HepG2 (cell line): ENCODE results near the gene PATZ1. TPM values are rescaled to one million over a fixed set of nuclear protein-coding genes. Genes with fewer than 3 reads are reported as not detected.

Source experiments
- ATAC-seq: fragments of 200-7000 bp; cut with Tn5 transposase; 3 replicates; pipeline ENCODE4 v1.9.1; 2020; ENCODE audit warnings: mild to moderate bottlenecking, moderate library complexity
- BruUV-seq: library from RNA; stranded (reverse); fragments of 400-500 nt; replicated peaks from 2 replicates; lab custom pipeline; 2021; lab: Mats Ljungman, UMichigan
- CTCF ChIA-PET: fragments of 300-600 bp; formaldehyde crosslinking; extraction: SDS; loops from one replicate; lab custom pipeline; 2021; ENCODE audit warnings: low total read pairs, inconsistent platforms, low intra/inter-chr PET ratio; lab: Yijun Ruan, JAX
- POLR2A ChIA-PET: fragments of 350-600 bp; sonication (Branson Sonifier 250); formaldehyde crosslinking; loops from one replicate; lab custom pipeline; 2020; ENCODE audit warnings: antibody characterized with exemption, inconsistent platforms; lab: Yijun Ruan, JAX
- DNase-seq: peaks from one replicate; pipeline ENCODE4 v3.0.0-alpha.2; 2015; ENCODE audit warnings: low spot score
- FAIRE-seq: peaks from 3 replicates; lab custom pipeline; 2011; peaks lifted over from hg19 to GRCh38; lab: Jason Lieb, UNC
- H2AFZ ChIP-seq: one replicate; pipeline ENCODE4 v1.6.1; 2011; ENCODE audit warnings: low read length, inconsistent platforms
- H3K27ac ChIP-seq: fragments of 300-600 bp; 3 replicates; pipeline ENCODE4 v1.8.0; 2011; ENCODE audit warnings: mixed run types, mild to moderate bottlenecking, mixed read lengths, low read length, inconsistent platforms; ENCODE audit not compliant: insufficient read depth; ENCODE audit errors: extremely low read length
- H3K27me3 ChIP-seq, 2 experiments: fragments of 200-600 bp in 1 of 2; 2 replicates in 1 of 2; 3 replicates in 1 of 2; pipeline versions ENCODE4 v1.6.0 to v1.8.0; 2011; ENCODE audit warnings: low read length in 2 of 2, mild to moderate bottlenecking in 2 of 2, moderate library complexity in 2 of 2, inconsistent platforms in 1 of 2; ENCODE audit not compliant: insufficient read depth in 2 of 2, control insufficient read depth in 1 of 2
- H3K36me3 ChIP-seq, 2 experiments: fragments of 200-600 bp in 1 of 2; replicated peaks in 1 of 2; 2 replicates in 1 of 2; 3 replicates in 1 of 2; pipeline versions ENCODE4 v1.5.1 to v1.8.0; 2011; ENCODE audit warnings: low read length in 2 of 2, inconsistent platforms in 1 of 2; ENCODE audit not compliant: insufficient read depth in 2 of 2, control insufficient read depth in 1 of 2
- H3K4me1 ChIP-seq: 2 replicates; pipeline ENCODE4 v1.5.1; 2012; ENCODE audit warnings: low read length, inconsistent platforms; ENCODE audit not compliant: insufficient read depth
- H3K4me2 ChIP-seq: 2 replicates; pipeline ENCODE4 v1.6.0; 2011; ENCODE audit warnings: low read depth, low read length, inconsistent platforms
- H3K4me3 ChIP-seq, 3 experiments: fragments of 200-600 bp in 1 of 3; sonication (generic), shearing (Covaris generic) in 1 of 3; replicated peaks in 1 of 3; 2 replicates each; pipeline ENCODE4 v1.5.1; 2011 to 2016; ENCODE audit warnings: low read length in 3 of 3, inconsistent platforms in 2 of 3, low read depth in 2 of 3, mild to moderate bottlenecking in 2 of 3, control low read depth in 1 of 3, mixed read lengths in 1 of 3; ENCODE audit not compliant: insufficient read depth in 1 of 3
- H3K79me2 ChIP-seq: one replicate; pipeline ENCODE4 v1.6.1; 2011; ENCODE audit warnings: low read length, inconsistent platforms; ENCODE audit not compliant: insufficient read depth
- H3K9ac ChIP-seq: 2 replicates; pipeline ENCODE4 v1.6.0; 2011; ENCODE audit warnings: mild to moderate bottlenecking, low read depth, low read length, inconsistent platforms; ENCODE audit not compliant: insufficient read depth
- H3K9me3 ChIP-seq: 2 replicates; pipeline ENCODE4 v1.5.1; 2012; ENCODE audit warnings: mild to moderate bottlenecking, low read length
- H4K20me1 ChIP-seq: 2 replicates; pipeline ENCODE4 v1.6.0; 2011; ENCODE audit warnings: inconsistent platforms, mild to moderate bottlenecking, low read length, moderate library complexity; ENCODE audit not compliant: insufficient read depth
- HIVEP1 ChIP-seq: sonication (generic); formaldehyde crosslinking; IDR thresholded peaks from 2 replicates; pipeline ENCODE4 v1.4.0; 2020; ENCODE audit warnings: mild to moderate bottlenecking, missing genetic modification reagents
- KLF16 ChIP-seq, 2 experiments: sonication (generic) in 1 of 2; formaldehyde crosslinking in 1 of 2; IDR thresholded peaks; 2 replicates each; pipeline versions ENCODE4 v1.6.1 to v1.8.0; 2016 to 2023; ENCODE audit warnings: missing genetic modification reagents in 2 of 2, missing compliant biosample characterization in 1 of 2
- RBAK ChIP-seq: sonication (generic); formaldehyde crosslinking; IDR thresholded peaks from 2 replicates; pipeline ENCODE4 v1.5.1; 2020; ENCODE audit warnings: mild to moderate bottlenecking, missing genetic modification reagents
- SOX6 ChIP-seq, 2 experiments: fragments of 450-650 bp in 1 of 2; sonication (generic) in 1 of 2; formaldehyde crosslinking in 1 of 2; IDR thresholded peaks; 2 replicates each; pipeline versions ENCODE4 v1.4.0 to v1.6.1; 2017 to 2020; ENCODE audit warnings: antibody characterized with exemption in 1 of 2, mild to moderate bottlenecking in 1 of 2, missing genetic modification reagents in 1 of 2
- TEAD3 ChIP-seq: optimal IDR thresholded peaks from 2 replicates; pipeline ENCODE3; 2016; ENCODE audit warnings: borderline replicate concordance
- TRIM24 ChIP-seq: sonication (generic); formaldehyde crosslinking; IDR thresholded peaks from 2 replicates; pipeline ENCODE4 v1.8.0; 2022; ENCODE audit warnings: mild to moderate bottlenecking, missing genetic modification reagents
- ZNF446 ChIP-seq: sonication (generic); formaldehyde crosslinking; IDR thresholded peaks from 2 replicates; pipeline ENCODE4 v1.5.0; 2020; ENCODE audit warnings: mild to moderate bottlenecking, missing genetic modification reagents
- ZNF460 ChIP-seq: sonication (generic); formaldehyde crosslinking; IDR thresholded peaks from 2 replicates; pipeline ENCODE4 v1.5.1; 2020; ENCODE audit warnings: missing genetic modification reagents, mild to moderate bottlenecking, borderline replicate concordance
- ZNF629 ChIP-seq: sonication (generic); formaldehyde crosslinking; conservative IDR thresholded peaks from 2 replicates; pipeline ENCODE4 v1.5.0; 2020; ENCODE audit warnings: missing genetic modification reagents
- ZNF768 ChIP-seq: sonication (generic); formaldehyde crosslinking; IDR thresholded peaks from 2 replicates; pipeline ENCODE4 v1.4.0; 2020; ENCODE audit warnings: missing genetic modification reagents
- ZNF850 ChIP-seq: sonication (generic); formaldehyde crosslinking; conservative IDR thresholded peaks from 2 replicates; pipeline ENCODE4 v1.9.0; 2021; ENCODE audit warnings: mild to moderate bottlenecking, missing genetic modification reagents
- ZNF891 ChIP-seq: sonication (generic); formaldehyde crosslinking; IDR thresholded peaks from 2 replicates; pipeline ENCODE4 v1.5.0; 2020; ENCODE audit warnings: mild to moderate bottlenecking, missing genetic modification reagents
- WGBS: methylation state at CpG from one replicate; pipeline ENCODE4 v1.1.6; 2017; ENCODE audit warnings: low lambda C conversion rate; 5-methylcytosine and 5-hydroxymethylcytosine counted together
- in situ Hi-C: cut with HindIII; loops from 2 replicates; pipeline ENCODE4 v1.10.0; 2017; ENCODE audit warnings: low pct_unique_long_range_greater_than_20kb; ENCODE audit not compliant: extremely low pct_ligation_motif_present
- intact Hi-C: fragments of 100-400 bp; cut with micrococcal nuclease; formaldehyde crosslinking; loops from one replicate; pipeline ENCODE4 v1.10.0; 2022; ENCODE audit not compliant: unreplicated experiment
- polyA plus RNA-seq, 8 experiments: library from polyadenylated mRNA; depleted of rRNA in 3 of 8; stranded (reverse) in 7 of 8; unstranded in 1 of 8; fragments of >200 nt; fragmentation: Illumina TruSeq in 4 of 8; extraction: Trizol in 4 of 8; gene quantifications; 2 replicates each; pipeline versions ENCODE4 v1.2.1 to v1.2.3, GENCODE V29; 2011 to 2016; ENCODE audit warnings: low read depth in 4 of 8, missing spikeins in 1 of 8, mixed read lengths in 1 of 8; ENCODE audit not compliant: insufficient read depth in 1 of 8
- total RNA-seq, 5 experiments: library from RNA; depleted of rRNA; stranded (reverse); fragments of >200 nt; fragmentation: Illumina TruSeq; extraction: Trizol; gene quantifications; 2 replicates each; pipeline ENCODE4 v1.2.3, GENCODE V29; 2016; ENCODE audit warnings: low read depth in 1 of 5

Gene PATZ1
- total and polyA plus RNA-seq, 2 of the 13 experiments (the other 11 are each of a cell fraction or from before 2014, with no cell fraction given): 24.9 to 30.5 TPM

DNA sequence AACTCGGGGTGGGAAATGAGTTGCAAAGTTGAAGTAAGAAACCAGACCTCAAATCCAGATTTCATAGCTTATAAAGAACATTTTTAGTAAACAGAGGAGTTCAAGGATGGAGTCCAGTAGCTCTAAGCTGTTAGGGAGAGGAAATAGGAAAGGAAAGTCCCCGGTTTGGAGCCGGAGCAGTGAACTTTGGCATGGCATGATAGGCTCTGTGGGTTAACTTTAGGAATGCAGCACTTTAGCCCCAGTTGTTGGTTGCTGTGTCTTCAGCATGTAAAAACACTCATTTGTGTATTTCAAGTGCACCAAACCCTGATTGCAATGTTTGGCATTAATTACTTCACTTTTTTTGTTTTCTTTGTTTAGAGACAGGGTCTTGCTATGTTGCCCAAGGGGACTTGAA, 45.2 kb downstream of the PATZ1 start (continued):
- TF ChIP-seq TEAD3 (CRISPR knock-in tag) (peak; percentile 73), TRIM24 (CRISPR knock-in tag) (no peak), ZNF768 (CRISPR knock-in tag) (no peak), HIVEP1 (CRISPR knock-in tag) (no peak), RBAK (CRISPR knock-in tag) (peak; percentile 73; the same call in 1 of the 2 replicates)

DNA sequence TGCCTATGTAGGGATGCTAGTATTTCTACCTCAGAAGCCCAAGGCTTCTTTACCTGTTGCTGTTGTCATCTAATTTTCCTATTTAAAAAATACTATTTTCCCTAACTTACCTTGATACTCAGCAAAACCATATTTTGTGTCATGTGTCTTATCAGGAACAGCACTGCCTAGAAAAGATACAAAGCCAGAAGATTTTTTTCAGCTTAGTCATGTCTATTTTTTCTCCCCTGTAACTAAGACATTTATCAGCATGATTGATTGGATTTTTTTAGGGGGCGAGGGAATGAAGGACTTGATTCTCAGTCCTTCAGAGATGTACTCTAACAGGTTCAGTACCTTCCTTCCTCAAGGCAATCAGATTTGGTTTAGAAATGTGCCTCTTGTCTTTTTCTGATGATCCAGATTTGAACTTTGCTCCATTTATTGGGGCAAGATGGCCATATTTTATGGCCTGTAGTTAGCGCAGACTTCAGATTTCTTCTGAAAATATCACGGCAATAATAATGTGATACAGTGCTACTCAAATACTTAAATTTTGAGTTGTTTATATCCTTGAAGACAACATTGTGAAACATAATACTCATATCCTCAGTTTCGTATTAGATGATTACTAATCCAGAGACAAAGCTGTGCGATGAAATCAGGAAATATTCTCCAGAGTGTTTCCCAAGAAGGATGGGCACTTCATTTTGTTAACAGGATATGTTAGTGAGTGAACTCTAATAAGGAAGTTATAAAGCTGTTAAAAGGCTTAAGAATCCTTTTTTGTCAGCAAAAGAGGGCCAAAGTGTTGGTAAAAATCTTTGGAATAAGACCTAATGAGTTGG, 50.1 kb downstream of the PATZ1 start:
- intact Hi-C loops: no loop called here
- Histone ChIP-seq H3K9me3 (no peaks in the 10 kb centered on the region), H3K79me2 (no peaks in the 10 kb centered on the region), H3K9ac (no peak overlapping the region), H2AFZ (no peak overlapping the region), H3K4me2 (no peak overlapping the region), H4K20me1 (no peaks in the 10 kb centered on the region), H3K4me3 (no peak overlapping the region), H3K4me1 (peaks cover 28% of the 10 kb centered on the region), H3K27ac (no peak overlapping the region), H3K36me3 (no peaks in the 10 kb centered on the region), H3K27me3 (no peaks in the 10 kb centered on the region)
- in situ Hi-C loops: no loop called here
- CTCF ChIA-PET: no interaction called here
- TF ChIP-seq ZNF891 (CRISPR knock-in tag): no peak
- no peak for TF ChIP-seq ZNF446 (CRISPR knock-in tag)
- no peak for TF ChIP-seq SOX6 (IDR thresholded peaks at IDR 0.05)
- TF ChIP-seq SOX6 (CRISPR knock-in tag; IDR thresholded peaks at IDR 0.05): no peak
- TF ChIP-seq ZNF460 (CRISPR knock-in tag): no peak
- TF ChIP-seq ZNF850: no peak
- no peak for TF ChIP-seq ZNF629 (CRISPR knock-in tag)
- no peak for TF ChIP-seq KLF16 (CRISPR knock-in tag; IDR thresholded peaks at IDR 0.05)
- ATAC-seq: no peak
- no peak for FAIRE-seq
- POLR2A ChIA-PET: no interaction called here
- no TSS peak for BruUV-seq
- 69% methylated on average over 5 of the region's 5 CpGs for WGBS
- DNase-seq: no peak
